Peyer's patch (tissue), 4 donors: ENCODE results near the gene HAPSTR1. TPM values are rescaled to one million over a fixed set of nuclear protein-coding genes. Genes with fewer than 3 reads are reported as not detected.

Source experiments
- DNase-seq, 3 donors: peaks; one replicate each; pipeline ENCODE4 v3.0.0-alpha.2; 2017 to 2019
- H3K27ac ChIP-seq, 4 donors: fragments of 200-600 bp; sonication (generic); one replicate each; pipeline ENCODE4 v1.5.1; 2016 to 2019
- H3K27me3 ChIP-seq, 2 donors: fragments of 200-600 bp; sonication (generic); one replicate each; pipeline ENCODE4 v1.5.1; 2019
- H3K36me3 ChIP-seq, 3 donors: fragments of 200-600 bp; sonication (generic); one replicate each; pipeline ENCODE4 v1.5.1; 2016 to 2019
- H3K4me1 ChIP-seq, 4 donors: fragments of 200-600 bp; sonication (generic); one replicate each; pipeline ENCODE4 v1.5.1; 2016 to 2019
- H3K4me3 ChIP-seq, 4 donors: fragments of 200-600 bp; sonication (generic); 1 replicate in 3 of 4; 2 replicates in 1 of 4; pipeline ENCODE4 v1.5.1; 2016 to 2019; ENCODE audit warnings: mild to moderate bottlenecking in 1 of 4
- H3K9me3 ChIP-seq, 4 donors: fragments of 200-600 bp; sonication (generic); one replicate each; pipeline ENCODE4 v1.5.1; 2016 to 2019; ENCODE audit warnings: mild to moderate bottlenecking in 1 of 4
- POLR2A ChIP-seq, 2 donors: fragments of 450-650 bp; IDR thresholded peaks; one replicate each; pipeline ENCODE4 v1.5.1; 2017; ENCODE audit warnings: antibody characterized with exemption in 2 of 2, mild to moderate bottlenecking in 2 of 2, moderate library complexity in 2 of 2
- total RNA-seq, 4 donors: library from RNA; depleted of rRNA; stranded (reverse); fragments of >200 nt; gene quantifications; one replicate each; pipeline ENCODE4 v1.1.0, GENCODE V29; 2016
- TF ChIP-seq, protein P1 (sequence below), 6 experiments: fragments of 450-650 bp in 4 of 6; fragments of 200-600 bp in 2 of 6; sonication (generic) in 1 of 6; IDR thresholded peaks; one replicate each; pipeline ENCODE4 v1.5.1; 2017 to 2019; ENCODE audit warnings: antibody characterized with exemption in 6 of 6, mild to moderate bottlenecking in 3 of 6, moderate library complexity in 1 of 6

HAPSTR1 gene
- total RNA-seq, 4 donors from 2014 or later = 38.0 to 56.2 (median 53.5) TPM

DNA sequence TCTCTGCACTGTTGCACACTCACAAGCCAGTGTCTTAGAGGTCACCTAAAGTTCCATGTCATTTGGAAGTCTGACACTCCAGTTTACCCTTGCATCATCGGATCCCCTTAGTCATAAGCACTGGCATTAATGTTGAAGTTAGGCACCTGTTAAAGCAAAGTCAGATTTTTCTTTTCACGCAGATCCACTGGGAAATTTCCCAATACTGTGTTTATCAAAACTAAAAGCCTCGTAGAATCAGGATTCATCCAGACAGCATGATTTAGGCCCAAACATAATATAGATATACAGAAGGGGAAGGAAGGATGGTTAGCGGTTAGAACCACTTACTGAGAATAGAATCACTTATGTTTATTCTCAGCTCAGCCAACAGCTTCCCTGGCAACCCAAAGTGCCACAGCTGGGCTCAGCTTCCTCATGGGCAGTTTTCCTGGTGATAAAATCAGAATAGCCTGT is 30.1 kb upstream of the HAPSTR1 start:
- TF ChIP-seq, protein P1, sequence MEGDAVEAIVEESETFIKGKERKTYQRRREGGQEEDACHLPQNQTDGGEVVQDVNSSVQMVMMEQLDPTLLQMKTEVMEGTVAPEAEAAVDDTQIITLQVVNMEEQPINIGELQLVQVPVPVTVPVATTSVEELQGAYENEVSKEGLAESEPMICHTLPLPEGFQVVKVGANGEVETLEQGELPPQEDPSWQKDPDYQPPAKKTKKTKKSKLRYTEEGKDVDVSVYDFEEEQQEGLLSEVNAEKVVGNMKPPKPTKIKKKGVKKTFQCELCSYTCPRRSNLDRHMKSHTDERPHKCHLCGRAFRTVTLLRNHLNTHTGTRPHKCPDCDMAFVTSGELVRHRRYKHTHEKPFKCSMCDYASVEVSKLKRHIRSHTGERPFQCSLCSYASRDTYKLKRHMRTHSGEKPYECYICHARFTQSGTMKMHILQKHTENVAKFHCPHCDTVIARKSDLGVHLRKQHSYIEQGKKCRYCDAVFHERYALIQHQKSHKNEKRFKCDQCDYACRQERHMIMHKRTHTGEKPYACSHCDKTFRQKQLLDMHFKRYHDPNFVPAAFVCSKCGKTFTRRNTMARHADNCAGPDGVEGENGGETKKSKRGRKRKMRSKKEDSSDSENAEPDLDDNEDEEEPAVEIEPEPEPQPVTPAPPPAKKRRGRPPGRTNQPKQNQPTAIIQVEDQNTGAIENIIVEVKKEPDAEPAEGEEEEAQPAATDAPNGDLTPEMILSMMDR (IDR thresholded peaks at IDR 0.05) = no peak
- no peak for TF ChIP-seq POLR2A (IDR thresholded peaks at IDR 0.05)
- Histone ChIP-seq H3K27me3 (no peaks in the 10 kb centered on the region), H3K9me3 (no peaks in the 10 kb centered on the region), H3K36me3 (no peaks in the 10 kb centered on the region), H3K4me3 (no peak overlapping the region), H3K4me1 (no peaks in the 10 kb centered on the region), H3K27ac (no peak overlapping the region)
- no peak for DNase-seq

DNA sequence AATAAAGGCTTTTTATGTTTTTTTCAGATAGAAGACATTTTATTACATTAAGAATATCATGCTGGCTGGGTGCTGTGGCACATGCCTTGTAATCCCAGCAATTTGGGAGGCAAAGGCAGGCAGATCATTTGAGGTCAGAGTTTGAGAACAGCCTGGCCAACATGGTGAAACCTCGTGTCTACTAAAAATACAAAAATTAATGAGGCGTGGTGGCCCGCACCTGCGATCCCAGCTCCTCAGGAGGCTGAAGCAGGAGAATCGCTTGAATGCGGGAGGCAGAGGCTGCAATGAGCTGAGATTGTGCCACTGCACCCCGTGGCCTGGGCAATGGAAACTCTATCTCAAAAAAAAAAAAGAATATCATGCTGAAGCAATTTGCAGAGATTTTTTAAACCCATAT is 29.1 kb upstream of the HAPSTR1 start:
- Histone ChIP-seq H3K27ac (no peak overlapping the region), H3K4me3 (no peak overlapping the region), H3K4me1 (no peaks in the 10 kb centered on the region), H3K9me3 (no peaks in the 10 kb centered on the region), H3K27me3 (no peaks in the 10 kb centered on the region), H3K36me3 (no peaks in the 10 kb centered on the region)
- no peak for TF ChIP-seq POLR2A (IDR thresholded peaks at IDR 0.05)
- TF ChIP-seq, protein P1 (IDR thresholded peaks at IDR 0.05) = no peak
- DNase-seq = no peak

DNA sequence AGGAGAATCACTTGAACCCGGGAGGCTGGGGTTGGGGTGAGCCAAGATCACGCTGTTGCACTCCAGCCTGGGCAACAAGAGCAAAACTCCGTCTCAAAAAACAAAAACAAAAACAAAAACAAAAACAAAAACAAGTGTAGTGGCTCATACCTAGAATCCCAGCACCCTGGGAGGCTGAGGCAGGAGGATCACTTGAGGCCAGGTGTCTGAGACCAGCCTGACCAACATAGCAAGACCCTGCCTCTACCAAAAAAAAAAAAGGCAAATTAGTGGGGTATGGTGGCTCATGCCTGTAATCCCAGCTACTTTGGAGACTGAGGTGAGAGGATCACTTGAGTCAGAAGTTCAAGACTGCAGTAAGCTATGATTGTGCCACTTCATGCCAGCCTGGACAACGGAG is 26.4 kb upstream of the HAPSTR1 start:
- DNase-seq = no peak
- no peak overlapping the region for H3K27ac ChIP-seq
- no peak for TF ChIP-seq POLR2A (IDR thresholded peaks at IDR 0.05)
- TF ChIP-seq, protein P1 (IDR thresholded peaks at IDR 0.05) = no peak
- H3K36me3 ChIP-seq = no peaks in the 10 kb centered on the region
- H3K4me1 ChIP-seq = no peaks in the 10 kb centered on the region
- no peak overlapping the region for H3K4me3 ChIP-seq
- no peaks in the 10 kb centered on the region for H3K9me3 ChIP-seq
- H3K27me3 ChIP-seq = no peaks in the 10 kb centered on the region

DNA sequence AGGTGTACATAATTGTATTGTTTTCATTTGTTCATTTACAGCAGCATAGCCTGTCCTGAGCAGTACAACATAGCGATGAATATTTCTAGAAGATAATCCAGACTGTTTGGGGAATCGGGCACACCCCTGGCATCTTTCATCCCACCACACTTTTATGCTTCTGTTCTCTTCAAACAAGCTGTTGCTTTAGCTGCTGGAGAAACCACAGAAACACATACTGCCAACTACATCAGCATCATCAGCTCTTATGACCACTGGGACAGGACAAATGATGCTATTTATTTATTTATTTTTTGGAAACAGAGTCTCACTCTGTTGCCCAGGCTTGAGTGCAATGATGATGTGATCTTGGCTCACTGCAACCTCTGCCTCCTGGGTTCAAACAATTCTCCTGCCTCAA is 22.6 kb upstream of the HAPSTR1 start:
- no peaks in the 10 kb centered on the region for H3K4me1 ChIP-seq

DNA sequence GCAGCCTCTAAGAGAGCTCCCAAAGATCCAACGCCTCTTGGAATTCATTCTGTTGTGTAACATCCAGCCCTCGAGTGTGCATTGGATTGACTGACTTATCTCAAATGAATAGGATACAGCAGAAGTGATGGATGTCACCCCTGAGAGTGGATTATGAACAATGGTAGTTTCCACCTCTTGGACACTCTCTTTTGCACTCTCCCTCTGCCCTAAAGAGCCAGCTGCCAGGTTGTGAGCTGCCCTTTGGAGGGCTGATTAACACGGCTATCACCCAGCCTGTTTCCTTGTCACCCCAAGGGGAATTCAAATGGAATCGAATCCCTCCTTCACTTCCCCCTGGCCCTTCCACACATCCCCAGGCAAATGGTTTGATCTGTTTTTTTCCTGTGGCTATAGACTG is 21.2 kb upstream of the HAPSTR1 start:
- no peak for DNase-seq

More for the DNA sequence above, 22.6 kb upstream of the HAPSTR1 start:
- no peak overlapping the region for H3K27ac ChIP-seq
- TF ChIP-seq POLR2A (IDR thresholded peaks at IDR 0.05) = no peak
- TF ChIP-seq, protein P1 (IDR thresholded peaks at IDR 0.05) = no peak
- H3K27me3 ChIP-seq = no peaks in the 10 kb centered on the region
- no peak for DNase-seq
- H3K4me3 ChIP-seq = no peak overlapping the region
- H3K9me3 ChIP-seq = no peaks in the 10 kb centered on the region
- H3K36me3 ChIP-seq = no peaks in the 10 kb centered on the region

More for the DNA sequence above, 21.2 kb upstream of the HAPSTR1 start:
- Histone ChIP-seq H3K27me3 (no peaks in the 10 kb centered on the region), H3K4me1 (no peaks in the 10 kb centered on the region), H3K36me3 (no peaks in the 10 kb centered on the region), H3K9me3 (no peaks in the 10 kb centered on the region), H3K27ac (no peak overlapping the region), H3K4me3 (no peak overlapping the region)
- TF ChIP-seq, protein P1 (IDR thresholded peaks at IDR 0.05) = no peak
- TF ChIP-seq POLR2A (IDR thresholded peaks at IDR 0.05) = no peak
